GM18873 (cell line): ENCODE data around the gene CDRT15.
"Not testable (repeated sequence)": the region's sequence is repeated elsewhere in the genome, so short reads cannot be mapped to it uniquely, and the experiment has no call there.

Experiments
- ATAC-seq: cut with Tn5 transposase; IDR thresholded peaks from one replicate; pipeline ENCODE4 v1.9.1; 2021; ENCODE audit warnings: mild to moderate bottlenecking, moderate library complexity, moderate number of reproducible peaks; ENCODE audit not compliant: unreplicated experiment, low FRiP score

CDRT15 gene

DNA sequence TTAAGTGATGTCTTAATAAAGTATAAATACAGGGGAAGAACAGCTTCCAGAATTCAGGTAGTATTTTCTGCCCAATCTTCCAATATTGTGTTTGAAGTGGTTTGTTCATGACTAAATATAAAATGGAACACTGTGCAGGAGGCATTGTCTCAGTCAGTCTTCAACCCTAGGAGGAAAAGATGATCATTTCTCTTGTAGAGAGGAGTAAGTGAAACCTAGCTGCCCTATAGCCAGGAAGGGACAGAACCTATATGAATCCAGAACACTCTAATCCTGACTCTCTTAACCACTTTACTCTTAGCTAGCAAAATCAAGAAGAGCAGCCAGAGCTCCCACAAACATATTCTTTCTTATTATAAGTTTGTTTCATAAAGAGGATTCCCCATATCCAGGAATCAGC, 45.2 kb downstream of the CDRT15 start:
- not testable (repeated sequence) for ATAC-seq

DNA sequence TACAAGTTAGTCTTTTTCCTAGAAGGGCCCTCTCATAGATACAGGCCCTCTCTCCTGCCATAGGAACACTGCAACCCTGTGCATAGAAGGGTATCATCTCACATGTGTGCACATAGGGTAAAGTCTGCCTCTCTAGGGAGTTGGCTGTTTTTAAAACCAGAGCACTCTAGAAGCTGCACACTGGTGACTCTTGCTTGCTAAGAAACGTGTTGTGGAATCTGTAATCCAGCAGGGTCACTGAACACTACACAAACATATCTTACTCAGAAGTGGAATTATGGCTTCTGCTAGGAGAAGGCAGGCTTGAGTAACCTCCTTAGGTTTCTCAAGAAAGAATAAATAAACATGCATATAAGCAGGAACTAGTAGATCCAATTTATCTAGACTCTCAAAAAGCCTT, 45.9 kb downstream of the CDRT15 start:
- not testable (repeated sequence) for ATAC-seq

DNA sequence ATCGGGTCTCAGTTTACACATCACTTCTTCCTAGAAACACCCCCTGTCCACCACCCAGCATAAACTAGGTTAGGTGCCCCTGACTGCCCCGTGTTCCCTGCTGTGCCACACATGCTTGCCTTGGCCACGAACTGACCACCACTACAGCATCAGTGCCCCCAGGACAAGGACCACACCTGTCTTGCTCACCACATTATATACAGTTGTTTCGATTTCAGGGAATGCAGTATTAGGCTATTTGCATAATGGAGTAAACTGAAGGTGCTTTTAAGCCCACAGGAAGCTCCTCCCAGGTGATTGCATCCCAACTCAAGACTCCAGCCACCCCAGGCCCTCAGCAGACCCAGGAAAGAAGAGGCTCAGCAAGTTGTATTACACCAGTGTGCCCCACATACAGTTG, 50.2 kb downstream of the CDRT15 start:
- ATAC-seq, result not testable (repeated sequence)
